GM12892 (cell line): ENCODE measurements around the gene LRP1-AS.

Experiments
- POLR2A ChIP-seq: IDR thresholded peaks from 2 replicates; pipeline ENCODE4 v1.6.1; 2011; ENCODE audit warnings: low read depth, low read length, control low read depth
- POLR2AphosphoS5 ChIP-seq: IDR thresholded peaks from 2 replicates; pipeline ENCODE4 v1.6.1; 2011; ENCODE audit warnings: low read depth, low read length, control low read depth

DNA sequence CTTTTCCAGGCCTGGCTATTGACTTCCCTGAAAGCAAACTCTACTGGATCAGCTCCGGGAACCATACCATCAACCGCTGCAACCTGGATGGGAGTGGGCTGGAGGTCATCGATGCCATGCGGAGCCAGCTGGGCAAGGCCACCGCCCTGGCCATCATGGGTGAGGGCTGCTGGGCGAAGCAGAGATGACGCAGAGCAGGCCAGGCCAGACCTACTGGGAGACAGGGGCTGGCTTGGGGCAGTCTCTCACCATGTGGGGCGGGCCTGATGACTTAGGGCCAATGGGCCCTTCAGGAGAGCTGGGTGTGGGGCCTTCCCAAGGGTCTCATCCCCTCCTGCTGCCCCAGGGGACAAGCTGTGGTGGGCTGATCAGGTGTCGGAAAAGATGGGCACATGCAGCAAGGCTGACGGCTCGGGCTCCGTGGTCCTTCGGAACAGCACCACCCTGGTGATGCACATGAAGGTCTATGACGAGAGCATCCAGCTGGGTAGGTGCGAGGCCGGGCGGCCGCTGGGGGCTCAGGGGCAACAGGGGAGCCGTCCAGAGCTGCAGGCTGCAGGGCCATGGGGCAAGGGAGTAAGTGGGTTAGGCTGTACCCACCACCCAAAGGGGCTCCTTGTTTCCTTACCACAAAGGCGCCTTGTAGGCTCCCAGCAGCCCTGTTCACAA, 33.0 kb upstream of the LRP1-AS start:
- TF ChIP-seq POLR2AphosphoS5 (no peak), POLR2A (no peak)
